Measurements from ENCODE around the gene ANXA4.
"Not testable (repeated sequence)": the region's sequence is repeated elsewhere in the genome, so short reads cannot be mapped to it uniquely, and the experiment has no call there.

The ANXA4 gene

DNA sequence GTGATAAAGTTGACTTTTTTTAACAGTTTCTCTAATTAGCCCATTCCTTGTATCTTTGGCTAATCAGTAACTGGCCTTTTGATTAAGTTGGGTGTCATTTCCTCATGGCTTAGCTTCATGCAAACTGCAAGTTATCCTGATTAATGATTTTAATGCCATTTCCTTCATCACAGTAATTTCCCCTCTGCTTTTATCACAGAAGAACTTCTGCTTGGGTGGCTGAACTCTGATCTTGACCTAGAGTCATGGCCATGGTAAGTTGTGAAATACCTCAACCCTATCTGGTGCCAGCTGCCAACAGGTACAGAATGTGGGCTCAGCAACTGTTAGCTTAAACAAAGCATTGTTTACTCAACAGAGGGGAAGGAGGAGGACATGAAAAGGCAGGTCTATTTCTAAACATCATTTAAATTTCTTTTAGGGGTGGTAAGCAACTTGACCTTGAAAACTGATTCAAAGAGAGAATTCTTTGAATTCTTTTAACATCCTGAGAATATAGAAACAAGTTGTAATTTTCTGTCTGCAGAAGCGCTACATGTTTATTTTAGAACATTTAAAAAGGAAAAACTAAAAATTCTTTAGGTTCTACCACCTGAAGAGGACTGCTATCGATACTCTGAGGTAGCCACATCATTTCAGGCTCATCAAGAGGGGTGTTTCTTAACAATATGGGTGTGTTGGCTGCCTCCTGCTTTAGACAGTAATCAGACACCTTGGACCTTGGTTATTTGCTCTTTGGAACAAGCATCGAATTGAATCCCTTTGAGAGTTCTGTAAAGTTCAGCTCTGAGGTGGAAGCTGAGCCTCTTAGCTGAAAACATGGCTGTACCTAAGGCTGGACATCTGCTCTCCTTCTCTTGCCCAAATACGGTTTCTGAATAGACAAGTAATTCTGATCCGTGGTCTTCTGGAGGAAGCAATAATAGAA is 39.7 kb downstream of the ANXA4 start:
- DNase-seq, result no peak

DNA sequence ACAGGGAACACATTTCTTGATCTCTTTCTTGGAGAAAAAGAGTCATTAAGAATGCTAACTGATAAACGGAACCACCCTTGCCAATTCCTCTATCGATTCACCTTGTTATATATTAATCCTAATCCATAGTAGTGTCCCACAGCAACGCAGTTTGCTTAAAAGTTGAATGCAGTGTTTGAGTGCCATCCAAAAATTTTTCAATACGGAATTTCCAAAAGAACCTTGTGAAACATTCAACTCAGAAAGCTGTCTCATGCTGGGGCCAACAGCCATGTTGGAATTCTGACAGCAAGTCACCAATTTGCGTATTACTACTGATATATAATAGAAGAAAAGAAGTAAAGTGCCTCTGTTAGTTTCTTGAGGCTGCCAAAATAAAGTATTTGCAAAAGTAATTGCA is 42.3 kb downstream of the ANXA4 start:
- no peak for DNase-seq

DNA sequence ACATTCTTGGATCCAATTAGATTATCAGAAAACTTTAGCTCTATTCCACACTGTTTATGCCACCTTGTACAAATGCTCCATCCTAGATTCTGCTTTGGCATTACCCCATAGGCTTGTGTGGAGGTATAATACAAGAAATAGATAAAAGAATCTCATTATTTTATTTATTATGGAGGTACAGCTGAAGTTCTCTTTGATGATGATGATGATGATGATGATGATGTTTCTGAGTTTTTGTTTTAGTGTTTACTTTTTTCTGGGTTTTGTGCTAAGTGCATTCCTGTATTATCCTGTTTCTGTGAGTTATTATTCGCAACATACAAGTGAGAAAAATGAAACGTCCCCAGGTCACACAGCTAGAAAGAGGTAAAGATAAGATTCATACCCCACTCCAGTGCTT is 43.4 kb downstream of the ANXA4 start:
- no peak for DNase-seq

DNA sequence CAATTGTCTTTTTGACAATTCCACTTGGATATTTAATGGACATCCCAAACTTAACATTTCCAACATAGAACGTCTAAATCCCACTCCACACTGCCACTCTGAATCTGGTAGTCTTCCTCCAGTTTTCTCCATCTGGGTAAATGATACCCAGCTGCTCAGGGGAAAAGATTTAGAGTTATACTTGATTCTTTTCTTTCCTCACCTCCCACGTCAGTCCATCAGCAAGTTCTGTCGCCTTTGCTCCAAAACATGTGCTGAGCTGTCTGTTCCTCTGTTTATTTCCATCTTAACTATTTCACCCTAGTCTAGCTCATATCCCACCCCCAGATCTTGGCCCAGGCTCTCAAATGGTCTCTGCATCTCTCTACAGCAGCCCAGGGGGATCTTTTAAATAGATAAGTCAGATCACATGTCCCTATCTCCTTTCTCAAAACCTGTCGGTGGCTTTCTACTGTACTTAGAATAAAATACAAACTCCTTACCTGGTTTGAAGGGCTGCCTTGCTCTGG is 44.2 kb downstream of the ANXA4 start:
- DNase-seq, result no peak

DNA sequence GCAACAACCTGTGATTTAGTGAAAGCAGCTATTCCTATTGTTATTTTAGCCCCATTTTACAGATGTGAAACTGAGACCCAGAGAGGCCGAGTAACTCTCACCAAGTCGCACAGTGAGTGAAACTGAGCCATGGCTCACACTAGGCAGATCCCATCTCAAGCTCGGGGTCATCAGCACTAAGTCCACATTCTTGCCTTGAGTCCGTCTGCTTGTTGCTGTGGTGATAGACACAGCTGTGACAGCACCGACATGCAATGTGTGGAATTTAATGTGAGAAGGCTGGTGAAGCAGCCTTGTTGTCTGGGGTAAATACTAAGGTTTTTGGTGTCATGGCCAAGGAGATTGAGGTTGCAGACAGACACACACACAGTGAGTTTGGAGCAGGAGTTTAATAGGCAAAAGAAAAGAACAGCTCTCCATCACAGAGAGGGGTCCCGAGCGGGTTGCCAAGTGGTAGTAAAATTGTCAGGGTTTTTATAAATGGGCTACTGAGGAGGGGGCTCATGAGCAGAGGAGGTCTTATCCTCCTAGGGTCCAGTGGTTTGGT is 47.3 kb downstream of the ANXA4 start:
- DNase-seq, result no peak

DNA sequence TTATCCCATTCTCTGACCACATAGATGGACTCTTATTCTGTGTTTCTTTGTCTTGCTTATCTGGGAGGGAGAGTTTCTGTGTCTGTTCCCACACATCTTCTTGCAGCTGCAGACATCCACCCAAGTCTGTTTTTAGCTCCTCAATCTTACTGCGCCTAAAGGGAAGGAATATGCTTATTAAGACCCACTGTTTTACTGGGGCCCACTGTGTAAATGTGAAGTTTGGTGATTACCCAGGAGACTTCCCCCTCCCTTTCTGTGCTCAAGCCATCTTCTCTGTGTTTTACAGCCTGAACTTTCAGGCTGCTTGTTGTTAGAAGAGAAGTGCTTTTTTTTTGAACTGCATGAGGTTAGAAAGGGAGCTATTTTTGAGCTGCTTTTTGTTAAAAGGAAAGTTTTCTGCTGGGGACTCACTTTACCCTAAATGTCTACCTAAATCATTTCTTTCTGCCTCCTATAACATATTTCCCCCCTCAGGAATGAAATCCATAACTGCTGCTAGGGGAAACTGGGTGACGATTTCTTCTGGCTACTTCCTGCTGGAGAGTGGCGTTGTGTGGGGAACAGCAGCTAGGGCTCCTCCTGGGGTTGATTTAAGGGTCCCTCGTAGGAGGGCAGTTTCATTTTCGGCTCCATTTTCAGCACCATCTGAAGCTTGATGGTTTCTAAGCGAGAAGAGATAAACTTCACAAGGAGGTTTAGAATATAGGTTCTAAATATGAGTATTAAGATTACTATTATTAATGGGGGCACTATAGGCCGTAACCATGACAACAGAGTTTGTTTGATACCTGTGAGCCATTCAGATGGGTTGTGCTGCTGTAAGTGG is 48.1 kb downstream of the ANXA4 start:
- no peak for DNase-seq

DNA sequence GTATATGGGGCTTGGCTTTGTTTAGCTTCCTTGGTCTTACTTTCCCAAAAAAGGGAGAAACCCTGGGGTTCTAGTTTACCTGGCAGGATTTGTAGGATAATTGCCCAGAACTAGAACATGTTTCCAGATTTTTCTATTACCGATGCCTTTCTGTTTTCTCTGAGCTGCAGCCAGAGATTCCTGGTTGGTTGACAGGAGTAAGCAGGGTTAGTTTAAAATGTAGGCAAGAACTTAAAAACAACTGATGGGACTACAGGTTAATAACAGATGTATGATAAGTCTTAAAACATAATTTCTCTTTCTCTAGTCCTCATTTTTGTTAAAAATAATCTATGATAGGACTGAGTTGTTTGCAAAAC is 48.6 kb downstream of the ANXA4 start:
- DNase-seq, result no peak

DNA sequence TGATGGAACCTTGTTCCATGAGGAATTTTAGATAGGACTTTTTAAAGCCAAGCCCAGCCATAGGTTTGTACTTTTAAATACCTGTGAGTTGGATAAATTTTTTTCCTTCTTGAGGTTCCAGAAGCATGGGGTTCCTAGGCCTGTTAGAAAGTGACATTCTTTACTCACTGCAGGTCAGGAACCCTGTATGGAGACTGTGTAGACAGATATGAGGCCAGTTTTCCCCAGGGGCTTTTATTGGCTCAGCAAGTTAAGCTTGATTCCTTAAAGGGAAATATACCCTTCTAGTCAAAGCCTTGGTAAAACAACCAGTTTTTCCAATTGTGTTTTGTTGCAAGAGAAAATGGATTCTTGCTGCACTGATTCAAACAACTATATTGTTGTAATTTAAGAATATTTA is 49.1 kb downstream of the ANXA4 start:
- DNase-seq, result no peak

DNA sequence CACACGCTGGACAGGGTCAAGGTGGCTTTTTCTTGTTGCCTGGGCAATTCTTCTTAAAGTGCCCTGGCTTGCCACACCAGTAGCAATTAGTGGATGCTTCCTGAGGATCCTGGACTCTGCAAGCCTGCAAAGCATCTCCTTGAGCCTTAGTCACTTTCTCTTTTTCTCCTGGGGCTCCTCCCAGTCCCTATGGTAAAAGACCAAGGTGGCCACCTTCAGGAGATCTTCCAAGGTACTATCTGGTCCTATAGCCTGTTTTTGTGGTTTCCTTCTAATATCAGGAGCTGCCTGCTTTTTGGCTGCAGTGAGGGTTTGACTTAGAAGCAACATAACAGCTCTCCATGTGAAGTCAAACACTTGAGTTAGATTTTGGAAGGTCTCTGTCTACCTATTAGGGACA is 54.2 kb downstream of the ANXA4 start:
- DNase-seq, result no peak

DNA sequence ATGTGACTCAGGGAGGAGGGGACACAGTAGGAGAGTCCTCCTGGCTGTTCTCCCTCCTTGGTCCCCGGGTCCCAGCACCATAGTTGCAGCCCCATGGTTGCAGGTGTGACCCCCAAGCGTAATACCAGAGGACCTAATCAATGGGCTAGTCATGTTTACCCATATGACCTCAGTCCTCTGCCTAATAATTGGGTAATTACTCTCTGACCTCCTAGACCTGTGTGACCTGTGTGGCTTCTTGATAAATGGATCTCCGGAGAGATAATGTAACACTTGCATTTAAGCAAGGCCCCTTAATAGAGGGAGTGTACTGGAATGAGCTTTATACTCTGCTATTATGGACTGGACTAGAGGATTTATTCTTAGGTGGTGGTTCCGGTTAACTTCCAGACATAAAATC is 55.3 kb downstream of the ANXA4 start:
- no peak for DNase-seq

DNA sequence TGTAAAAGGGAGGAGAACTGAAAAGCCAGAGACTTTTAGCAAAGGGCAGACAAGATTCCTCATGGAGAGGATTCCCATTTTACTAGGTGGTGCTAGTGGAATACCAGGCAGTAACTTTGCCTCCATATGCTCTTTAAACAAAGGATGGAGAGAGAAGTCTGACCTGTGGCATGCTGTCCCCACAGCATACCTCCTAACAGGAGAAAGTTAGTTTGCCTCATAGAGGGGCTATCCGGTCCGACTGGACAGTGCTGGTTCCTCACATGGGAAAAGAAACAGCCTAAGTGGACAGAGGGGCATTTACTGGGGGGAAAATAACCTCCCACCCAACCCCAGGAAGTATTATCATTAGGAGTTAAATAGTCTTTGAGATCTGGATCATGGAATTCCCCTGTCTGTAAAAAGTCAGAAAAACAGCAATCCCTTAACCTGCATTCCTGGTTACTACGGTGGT is 55.9 kb downstream of the ANXA4 start:
- no peak for DNase-seq

DNA sequence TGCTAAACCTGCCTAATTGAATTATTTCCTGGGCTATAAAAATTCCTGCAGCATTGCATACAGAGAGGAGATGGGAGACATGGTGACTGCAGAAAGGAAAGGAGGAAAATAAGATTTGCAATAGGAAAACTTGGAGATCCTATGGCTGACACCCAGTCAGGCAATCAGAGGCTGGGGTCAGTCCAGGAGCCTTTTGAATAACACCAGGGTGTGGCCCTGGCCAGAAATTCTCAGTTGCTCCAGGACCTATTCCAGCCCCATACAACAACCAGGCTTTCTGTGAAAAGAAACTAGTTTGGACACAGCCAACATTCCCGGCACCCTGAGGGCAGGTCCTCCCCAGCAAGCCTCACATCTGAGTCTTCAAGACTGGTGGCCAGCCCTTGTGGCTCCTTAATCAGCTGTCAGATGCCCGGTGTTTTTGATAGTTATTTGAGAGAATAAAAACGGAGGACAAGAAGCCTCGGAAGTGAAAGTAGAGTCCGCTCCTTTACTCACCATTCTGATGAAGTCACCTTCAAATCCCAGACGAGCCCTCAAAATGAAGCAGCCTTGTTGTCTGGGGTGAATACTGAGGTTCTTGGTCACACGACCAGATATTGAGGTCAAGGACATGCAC is 56.5 kb downstream of the ANXA4 start:
- no peak for DNase-seq

DNA sequence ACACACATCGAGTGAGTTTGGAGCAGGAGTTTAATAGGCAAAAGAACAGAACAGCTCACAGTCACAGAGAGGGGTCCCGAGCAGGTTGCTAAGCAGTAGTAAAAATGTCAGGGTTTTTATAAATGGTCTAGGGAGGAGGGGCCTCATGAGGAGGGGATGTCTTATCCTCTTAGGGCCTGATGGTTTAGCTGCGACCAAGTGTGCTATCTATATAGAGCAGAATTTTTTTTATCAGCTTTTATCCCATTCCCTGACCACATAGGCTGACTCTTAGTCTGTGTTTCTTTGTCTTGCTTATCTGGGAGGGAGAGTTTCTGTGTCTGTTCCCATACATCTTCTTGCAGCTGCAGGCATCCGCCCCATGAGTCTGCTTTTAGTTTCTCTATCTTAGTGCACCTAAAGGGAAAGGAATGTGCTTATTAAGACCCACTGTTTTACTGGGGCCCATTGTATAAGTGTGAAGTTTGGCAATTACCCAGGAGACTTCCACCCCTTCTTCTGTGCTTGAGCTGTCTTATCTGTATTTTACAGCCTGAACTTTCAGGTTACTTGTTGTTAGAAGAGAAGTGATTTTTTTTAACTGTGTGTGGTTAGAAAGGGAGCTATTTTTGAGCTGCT is 57.1 kb downstream of the ANXA4 start:
- no peak for DNase-seq

DNA sequence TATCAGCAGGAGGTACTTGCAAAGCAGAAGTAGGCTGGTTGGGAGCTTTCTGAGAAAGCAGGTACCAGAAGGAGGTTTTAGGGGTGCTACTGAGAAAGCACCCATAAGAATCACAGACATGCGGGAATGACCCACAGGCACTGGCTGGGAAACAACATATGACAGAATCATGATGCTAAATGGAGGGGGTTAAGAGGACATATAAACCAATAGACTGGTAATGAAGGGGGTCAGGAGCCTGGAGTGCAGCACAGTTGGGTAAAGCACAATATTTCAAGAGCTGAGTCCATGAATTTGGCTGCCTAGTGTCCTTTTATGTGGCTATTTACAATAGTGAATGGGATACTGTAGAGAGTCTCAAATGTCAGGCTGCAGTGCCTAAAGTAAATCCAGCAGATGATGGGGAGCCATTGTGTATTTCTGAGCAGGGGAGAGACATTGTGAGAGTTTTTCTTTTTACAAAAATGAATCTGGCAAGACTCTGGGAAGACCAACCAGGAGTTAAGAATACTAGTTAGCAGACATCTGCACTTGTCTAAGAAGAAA is 59.9 kb downstream of the ANXA4 start:
- peak; percentile 46 for DNase-seq

DNA sequence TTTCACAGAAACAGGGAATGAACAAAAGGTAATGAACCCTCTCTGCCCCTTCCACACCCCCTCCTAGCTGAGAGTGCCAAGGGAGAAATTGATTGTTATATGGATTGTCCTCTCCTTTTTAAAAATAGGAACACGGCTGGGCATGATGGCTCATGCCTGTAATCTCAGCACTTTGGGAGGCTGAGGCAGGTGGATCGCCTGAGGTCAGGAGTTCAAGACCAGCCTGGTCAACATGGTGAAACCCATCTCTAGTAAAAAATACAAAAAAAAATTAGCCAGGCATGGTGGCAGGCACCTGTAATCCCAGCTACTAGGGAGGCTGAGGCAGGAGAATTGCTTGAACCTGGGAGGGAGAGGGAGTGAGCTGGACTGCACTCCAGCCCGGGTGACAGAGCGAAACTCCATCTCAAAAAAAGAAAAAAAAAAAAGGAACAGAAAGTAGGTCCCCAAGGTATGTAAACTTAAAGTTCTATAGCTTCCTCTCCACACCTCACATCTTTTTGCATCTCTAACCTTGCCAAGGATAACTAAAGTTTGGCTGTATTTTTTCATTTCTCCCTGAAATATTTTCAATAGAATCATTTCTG is 60.9 kb downstream of the ANXA4 start:
- DNase-seq, result not testable (repeated sequence)

DNA sequence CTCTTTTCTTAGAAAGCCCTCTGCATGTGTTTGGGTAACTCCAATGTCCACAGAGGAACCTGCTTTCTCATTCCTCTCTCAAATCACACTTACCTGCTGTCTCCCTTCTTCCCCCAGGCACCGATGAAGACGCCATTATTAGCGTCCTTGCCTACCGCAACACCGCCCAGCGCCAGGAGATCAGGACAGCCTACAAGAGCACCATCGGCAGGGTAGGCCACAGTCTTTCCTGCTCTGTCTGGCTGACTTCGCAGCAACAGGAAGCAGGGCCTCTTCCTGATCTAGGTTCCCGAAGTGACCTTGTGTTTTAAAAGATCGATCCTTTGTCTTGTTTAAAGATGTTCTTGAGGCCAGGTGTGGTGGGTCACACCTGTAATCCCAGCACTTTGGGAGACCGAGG is 62.5 kb downstream of the ANXA4 start:
- DNase-seq, result no peak

DNA sequence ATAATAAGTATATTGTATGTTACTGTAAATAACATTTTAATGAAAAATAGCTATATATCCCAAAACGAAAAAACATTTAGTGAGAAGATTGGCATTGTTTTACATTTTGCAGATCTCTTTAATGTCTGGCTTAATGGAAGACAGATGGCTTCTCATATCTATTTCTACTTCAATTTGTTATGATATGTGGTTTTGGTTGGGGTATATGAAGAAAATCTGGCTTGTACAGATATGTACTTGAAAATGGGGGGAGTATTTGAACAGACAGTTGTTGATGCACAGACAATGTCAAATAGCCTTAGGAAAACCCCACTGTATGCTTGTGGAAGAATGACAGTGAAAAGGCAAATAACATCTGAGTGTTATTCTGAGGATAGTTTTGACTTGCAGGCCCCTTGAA is 64.0 kb downstream of the ANXA4 start:
- no peak for DNase-seq

DNA sequence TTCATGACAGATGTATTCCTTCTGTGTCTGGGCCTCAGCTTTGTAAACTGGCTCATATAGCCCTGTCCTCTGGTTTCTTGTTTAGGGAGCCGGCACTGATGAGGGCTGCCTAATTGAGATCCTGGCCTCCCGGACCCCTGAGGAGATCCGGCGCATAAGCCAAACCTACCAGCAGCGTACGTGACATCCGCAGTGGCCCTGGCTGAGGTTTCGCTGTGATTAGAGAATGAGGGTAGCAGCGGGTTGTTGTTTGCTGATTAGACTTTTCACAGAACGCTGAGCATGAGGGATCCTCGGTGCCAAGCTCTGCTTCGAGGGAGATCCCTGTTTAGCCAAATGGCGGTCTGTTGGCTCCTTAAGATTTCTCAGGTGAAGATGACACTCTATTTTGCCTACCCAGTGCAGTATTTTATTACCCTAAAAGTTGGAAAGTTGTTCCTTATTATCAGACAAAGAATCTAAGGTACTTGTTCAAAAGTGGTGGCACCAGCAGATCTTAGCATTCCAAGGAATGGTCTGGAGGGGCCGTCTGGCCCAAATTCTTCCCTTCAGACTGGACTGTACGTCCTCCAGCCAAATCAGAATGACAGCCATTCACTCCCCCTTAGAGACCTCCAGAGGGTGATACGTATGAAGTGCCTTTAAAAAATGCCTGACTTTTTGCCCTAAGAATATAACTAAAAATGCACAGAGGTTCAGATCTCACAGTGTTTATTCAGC is 66.0 kb downstream of the ANXA4 start:
- DNase-seq, result no peak

DNA sequence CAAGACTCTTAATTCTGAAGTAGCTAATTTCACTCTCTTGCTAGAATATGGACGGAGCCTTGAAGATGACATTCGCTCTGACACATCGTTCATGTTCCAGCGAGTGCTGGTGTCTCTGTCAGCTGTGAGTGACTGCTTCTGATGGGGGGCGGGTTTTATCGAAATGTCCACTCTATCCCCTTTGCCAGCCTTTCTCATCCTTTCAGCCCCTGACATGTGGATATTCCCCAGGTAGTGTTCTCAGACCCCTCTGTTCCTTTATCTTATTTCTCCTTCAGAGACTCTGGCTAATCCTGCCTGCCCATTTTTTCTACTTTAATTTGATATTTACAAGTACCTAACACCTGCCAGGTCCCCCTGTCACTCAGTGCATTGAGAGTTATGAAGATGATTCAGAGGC is 68.6 kb downstream of the ANXA4 start:
- no peak for DNase-seq

DNA sequence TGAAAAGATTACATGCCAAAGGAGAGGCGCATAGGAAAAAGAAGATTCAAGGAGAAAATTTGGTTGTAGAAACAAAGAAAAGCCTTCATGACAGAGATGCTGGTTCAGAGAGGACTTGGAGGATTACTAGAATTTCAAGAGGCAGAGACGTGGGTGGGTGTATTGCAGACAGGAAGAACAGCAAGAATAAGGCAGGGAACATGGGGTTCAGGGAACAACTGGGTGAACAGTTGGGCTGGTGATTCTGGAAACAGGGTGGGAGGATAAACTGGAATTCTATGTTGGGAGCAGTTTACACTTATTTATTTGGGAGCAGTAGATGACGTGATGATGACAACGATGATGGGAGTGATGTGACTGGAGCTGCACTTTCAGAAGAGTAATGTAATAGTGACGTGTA is 69.1 kb downstream of the ANXA4 start:
- no peak for DNase-seq

DNA sequence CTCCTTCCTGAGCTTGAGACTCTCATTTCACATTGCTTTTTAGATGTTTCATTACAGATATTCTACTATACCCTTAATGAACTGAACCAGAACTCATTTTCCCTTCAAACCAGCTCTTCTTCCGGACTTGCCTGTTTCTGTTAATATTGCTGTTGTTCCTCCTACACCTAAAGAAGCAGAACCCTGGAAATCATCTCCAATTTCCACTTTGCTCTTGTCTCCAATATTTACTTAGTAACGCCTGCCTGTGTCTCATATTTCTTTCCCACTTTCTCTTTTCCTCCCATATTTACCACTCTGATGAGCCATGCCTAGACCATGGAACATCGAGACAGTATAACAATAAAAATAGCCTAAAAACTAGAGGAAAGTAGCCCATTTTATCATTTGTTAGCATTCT is 69.7 kb downstream of the ANXA4 start:
- no peak for DNase-seq
